Femur (tissue), 1 donor: ENCODE results near the gene DOCK1.

Experiments
- DNase-seq: peaks from one replicate; pipeline ENCODE4 v3.0.0-alpha.2; 2017

DOCK1 gene

GRCh38 chr10:127498087-127498486, 592.9 kb downstream of the DOCK1 start:
- no peak for DNase-seq

GRCh38 chr10:127500127-127500526, 594.9 kb downstream of the DOCK1 start:
- no peak for DNase-seq
